ENCODE results near the gene RBPMS2. TPM values are rescaled to one million over a fixed set of nuclear protein-coding genes. Genes with fewer than 3 reads are reported as not detected.

RBPMS2 gene
- total RNA-seq, 1 experiment from 2014 or later: not detected

DNA sequence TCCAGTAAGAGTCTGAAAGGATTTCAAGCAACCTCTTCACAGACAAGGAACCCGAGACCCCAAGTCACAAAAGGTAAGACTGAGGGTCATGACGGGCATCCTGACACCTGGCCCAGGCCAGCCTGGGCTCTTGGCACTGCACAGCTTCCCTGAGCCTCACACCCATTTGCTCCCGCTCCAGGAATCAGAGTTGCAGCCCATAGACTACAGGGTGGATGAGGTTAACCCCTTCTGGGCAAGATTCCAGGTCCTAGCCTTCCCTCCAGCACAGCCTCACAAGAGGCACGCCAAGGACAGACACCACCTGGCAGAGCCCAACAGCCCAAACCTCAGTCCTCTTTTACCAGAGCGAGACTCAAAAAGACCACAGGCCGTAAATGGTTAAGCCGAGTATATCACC lies 36.2 kb downstream of the RBPMS2 start:
- H3K27me3 ChIP-seq (ENCODE audit: low read length): no peaks in the 10 kb centered on the region
- no peak overlapping the region for H2AFZ ChIP-seq (ENCODE audit: low read length)
- no peaks in the 10 kb centered on the region for H3K36me3 ChIP-seq (ENCODE audit: insufficient read depth, low read length)
- DNase-seq: no peak
- no peak overlapping the region for H3K4me2 ChIP-seq (ENCODE audit: low read depth, low read length, poor library complexity, severe bottlenecking)
- H3K4me1 ChIP-seq (ENCODE audit: low read length): no peaks in the 10 kb centered on the region
- H3K79me2 ChIP-seq (ENCODE audit: low read length): no peaks in the 10 kb centered on the region
- no peaks in the 10 kb centered on the region for H3K9me2 ChIP-seq (replicated peaks; ENCODE audit: insufficient read depth, low read length)
- no peak overlapping the region for H3K27ac ChIP-seq (ENCODE audit: low read length)
- no peak overlapping the region for H3K4me3 ChIP-seq (ENCODE audit: low read length)
- H4K20me1 ChIP-seq (ENCODE audit: insufficient read depth, low read depth, low read length): no peaks in the 10 kb centered on the region
- H3K9me3 ChIP-seq (ENCODE audit: low read length): no peaks in the 10 kb centered on the region
- no peak overlapping the region for H3K9ac ChIP-seq (ENCODE audit: low read length)

DNA sequence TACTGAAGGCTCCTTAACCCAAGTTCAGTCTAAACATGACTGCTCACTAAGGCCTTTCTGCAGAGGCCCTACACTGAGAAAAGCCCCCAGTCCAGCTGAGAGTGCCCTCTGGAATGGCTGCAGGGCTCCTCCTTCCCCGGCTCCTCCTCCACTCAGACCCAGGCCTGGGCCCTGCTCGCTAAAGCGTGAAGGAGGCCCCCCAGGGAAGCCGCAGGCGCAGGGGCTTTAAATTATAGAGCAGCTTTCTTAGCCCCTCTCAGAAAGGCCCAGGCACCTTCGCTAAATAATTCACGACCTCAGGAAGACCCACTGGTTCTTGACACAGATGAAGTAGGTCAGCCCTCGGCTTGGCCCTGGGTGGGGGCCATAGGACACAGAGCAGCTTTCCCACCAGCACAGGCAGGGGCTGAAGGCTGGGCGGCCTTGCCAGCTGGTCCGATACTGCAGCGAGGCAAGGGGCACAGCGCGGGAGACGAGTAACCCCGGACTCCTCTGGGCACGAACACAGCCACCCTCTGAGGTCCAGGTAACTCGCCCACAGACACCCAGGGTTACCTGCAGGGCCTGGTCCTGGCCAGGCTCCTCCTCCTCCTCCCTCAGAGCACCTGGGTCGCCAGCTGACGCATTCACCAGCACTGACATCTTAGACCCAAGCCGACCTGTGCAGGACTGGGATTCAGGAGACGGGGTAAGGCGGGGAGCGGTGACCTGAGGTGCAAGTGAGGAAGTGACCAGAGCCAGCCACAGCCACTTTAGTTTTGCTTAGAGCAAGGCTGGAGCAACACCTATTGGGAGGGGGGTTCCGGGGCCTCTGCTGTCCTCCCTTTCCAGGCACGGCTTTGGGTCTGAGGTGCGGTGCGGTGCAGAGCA lies 36.9 kb downstream of the RBPMS2 start:
- Histone ChIP-seq H3K27ac (ENCODE audit: low read length) (no peak overlapping the region), H3K36me3 (ENCODE audit: insufficient read depth, low read length) (no peaks in the 10 kb centered on the region), H3K4me1 (ENCODE audit: low read length) (no peaks in the 10 kb centered on the region), H3K4me2 (ENCODE audit: low read depth, low read length, poor library complexity, severe bottlenecking) (no peak overlapping the region), H3K4me3 (ENCODE audit: low read length) (no peak overlapping the region), H4K20me1 (ENCODE audit: insufficient read depth, low read depth, low read length) (no peaks in the 10 kb centered on the region), H3K9ac (ENCODE audit: low read length) (no peak overlapping the region), H2AFZ (ENCODE audit: low read length) (no peak overlapping the region), H3K9me3 (ENCODE audit: low read length) (no peaks in the 10 kb centered on the region), H3K27me3 (ENCODE audit: low read length) (no peaks in the 10 kb centered on the region), H3K9me2 (replicated peaks; ENCODE audit: insufficient read depth, low read length) (no peaks in the 10 kb centered on the region), H3K79me2 (ENCODE audit: low read length) (no peaks in the 10 kb centered on the region)
- no peak for DNase-seq

DNA sequence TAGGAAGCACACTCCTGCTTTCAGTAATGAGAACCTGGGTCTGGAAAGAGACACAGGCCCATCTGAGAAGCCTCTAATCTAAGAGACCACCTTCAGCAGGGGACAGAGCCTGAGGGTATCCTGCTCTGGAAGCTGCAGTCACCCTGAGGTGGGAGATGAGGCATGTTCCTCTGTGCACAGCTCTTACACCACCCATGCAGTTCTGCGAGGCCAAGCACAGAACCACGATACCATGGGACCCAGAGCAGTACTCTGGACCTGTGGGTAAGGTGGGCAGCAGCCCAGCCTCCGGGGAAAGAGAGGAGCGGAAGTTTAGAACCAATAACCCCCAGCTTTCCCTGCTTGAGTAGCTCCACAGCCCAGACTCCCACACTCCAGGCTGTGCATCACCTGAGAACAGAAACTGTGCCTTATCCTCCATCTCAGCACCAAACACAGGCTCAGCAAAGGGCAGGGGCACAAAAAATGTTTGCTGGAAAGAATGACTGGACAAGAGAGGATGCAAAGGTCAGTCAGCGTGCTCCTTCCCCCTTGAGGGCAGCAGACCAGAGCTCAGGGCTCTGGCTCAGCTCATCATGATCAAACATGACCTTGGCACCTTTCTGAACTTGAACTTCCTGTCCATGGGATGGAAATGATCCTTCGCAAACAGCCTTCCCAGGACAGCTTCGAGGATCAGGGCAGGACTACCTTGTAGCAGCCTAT lies 43.1 kb downstream of the RBPMS2 start:
- Histone ChIP-seq H3K27me3 (ENCODE audit: low read length) (no peaks in the 10 kb centered on the region), H3K9ac (ENCODE audit: low read length) (no peak overlapping the region), H4K20me1 (ENCODE audit: insufficient read depth, low read depth, low read length) (no peaks in the 10 kb centered on the region), H3K36me3 (ENCODE audit: insufficient read depth, low read length) (no peaks in the 10 kb centered on the region), H3K9me3 (ENCODE audit: low read length) (no peaks in the 10 kb centered on the region), H3K9me2 (replicated peaks; ENCODE audit: insufficient read depth, low read length) (no peaks in the 10 kb centered on the region), H2AFZ (ENCODE audit: low read length) (no peak overlapping the region), H3K79me2 (ENCODE audit: low read length) (no peaks in the 10 kb centered on the region), H3K4me1 (ENCODE audit: low read length) (no peaks in the 10 kb centered on the region), H3K4me3 (ENCODE audit: low read length) (no peak overlapping the region), H3K4me2 (ENCODE audit: low read depth, low read length, poor library complexity, severe bottlenecking) (no peak overlapping the region), H3K27ac (ENCODE audit: low read length) (no peak overlapping the region)
- no peak for DNase-seq

DNA sequence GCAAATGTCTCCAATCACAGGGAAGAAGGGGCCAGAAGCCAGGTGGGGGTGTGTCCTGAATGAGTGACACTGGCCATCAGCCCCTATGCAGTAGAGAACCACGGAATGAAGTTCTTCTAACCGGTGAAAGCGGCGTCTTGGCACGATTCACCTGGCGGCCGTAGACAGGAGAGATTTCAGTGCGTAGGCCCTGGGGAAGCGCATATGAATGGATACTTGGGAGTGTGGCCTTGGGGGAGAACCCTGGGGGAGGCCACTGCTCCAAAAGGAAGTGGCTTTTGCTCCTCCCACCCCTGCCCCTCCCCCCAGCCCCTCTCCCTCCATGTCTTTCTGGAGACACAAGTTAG lies 43.6 kb downstream of the RBPMS2 start:
- no peak for DNase-seq
- H3K4me1 ChIP-seq (ENCODE audit: low read length): no peaks in the 10 kb centered on the region
- H2AFZ ChIP-seq (ENCODE audit: low read length): no peak overlapping the region
- H3K27me3 ChIP-seq (ENCODE audit: low read length): no peaks in the 10 kb centered on the region
- no peaks in the 10 kb centered on the region for H3K79me2 ChIP-seq (ENCODE audit: low read length)
- no peak overlapping the region for H3K9ac ChIP-seq (ENCODE audit: low read length)
- H3K36me3 ChIP-seq (ENCODE audit: insufficient read depth, low read length): no peaks in the 10 kb centered on the region
- H4K20me1 ChIP-seq (ENCODE audit: insufficient read depth, low read depth, low read length): no peaks in the 10 kb centered on the region
- no peak overlapping the region for H3K27ac ChIP-seq (ENCODE audit: low read length)
- H3K9me2 ChIP-seq (replicated peaks; ENCODE audit: insufficient read depth, low read length): no peaks in the 10 kb centered on the region
- H3K4me2 ChIP-seq (ENCODE audit: low read depth, low read length, poor library complexity, severe bottlenecking): no peak overlapping the region
- no peak overlapping the region for H3K4me3 ChIP-seq (ENCODE audit: low read length)
- H3K9me3 ChIP-seq (ENCODE audit: low read length): no peaks in the 10 kb centered on the region

DNA sequence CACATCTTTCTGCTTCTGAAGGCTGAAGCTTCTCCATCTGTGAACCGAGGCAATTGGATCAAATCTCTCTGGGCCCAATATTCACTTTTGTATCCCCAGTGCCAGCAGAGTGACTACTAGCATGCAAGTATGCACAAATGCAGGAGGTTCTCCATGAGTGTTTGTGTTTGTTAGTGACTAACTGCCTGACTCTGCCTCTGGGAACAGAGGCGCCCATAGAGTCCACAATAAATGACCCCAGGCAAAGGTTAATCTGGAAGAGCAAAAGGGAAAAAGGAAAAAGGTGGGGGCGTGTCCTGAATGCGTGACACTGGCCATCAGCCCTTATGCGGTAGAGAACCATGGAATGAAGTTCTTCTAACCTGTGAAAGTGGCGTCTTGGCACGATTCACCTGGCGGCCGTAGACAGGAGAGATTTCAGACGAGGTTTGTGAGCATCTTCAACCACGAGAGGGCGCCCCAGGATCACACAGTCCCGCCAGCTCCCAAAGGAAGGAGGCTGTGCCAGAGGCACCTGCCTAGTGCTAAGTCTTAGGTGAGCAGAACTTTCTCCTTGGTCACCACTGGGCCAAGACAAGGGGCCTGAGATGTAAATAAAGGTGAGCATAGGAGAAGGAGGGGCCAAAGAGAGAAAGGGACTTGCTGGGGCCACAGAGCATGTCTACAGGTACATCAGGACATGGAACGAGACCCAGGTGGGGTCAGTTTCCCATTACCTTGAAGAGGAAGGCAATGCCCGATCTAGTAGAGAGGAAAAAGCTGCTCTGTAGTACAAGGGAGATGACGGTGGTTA lies 44.2 kb downstream of the RBPMS2 start:
- Histone ChIP-seq H3K9me3 (ENCODE audit: low read length) (no peaks in the 10 kb centered on the region), H3K36me3 (ENCODE audit: insufficient read depth, low read length) (no peaks in the 10 kb centered on the region), H3K27ac (ENCODE audit: low read length) (no peak overlapping the region), H3K9ac (ENCODE audit: low read length) (no peak overlapping the region), H2AFZ (ENCODE audit: low read length) (no peak overlapping the region), H4K20me1 (ENCODE audit: insufficient read depth, low read depth, low read length) (no peaks in the 10 kb centered on the region), H3K9me2 (replicated peaks; ENCODE audit: insufficient read depth, low read length) (no peaks in the 10 kb centered on the region), H3K4me1 (ENCODE audit: low read length) (no peaks in the 10 kb centered on the region), H3K79me2 (ENCODE audit: low read length) (no peaks in the 10 kb centered on the region), H3K4me3 (ENCODE audit: low read length) (no peak overlapping the region), H3K27me3 (ENCODE audit: low read length) (no peaks in the 10 kb centered on the region), H3K4me2 (ENCODE audit: low read depth, low read length, poor library complexity, severe bottlenecking) (no peak overlapping the region)
- peak; percentile 94 for DNase-seq

DNA sequence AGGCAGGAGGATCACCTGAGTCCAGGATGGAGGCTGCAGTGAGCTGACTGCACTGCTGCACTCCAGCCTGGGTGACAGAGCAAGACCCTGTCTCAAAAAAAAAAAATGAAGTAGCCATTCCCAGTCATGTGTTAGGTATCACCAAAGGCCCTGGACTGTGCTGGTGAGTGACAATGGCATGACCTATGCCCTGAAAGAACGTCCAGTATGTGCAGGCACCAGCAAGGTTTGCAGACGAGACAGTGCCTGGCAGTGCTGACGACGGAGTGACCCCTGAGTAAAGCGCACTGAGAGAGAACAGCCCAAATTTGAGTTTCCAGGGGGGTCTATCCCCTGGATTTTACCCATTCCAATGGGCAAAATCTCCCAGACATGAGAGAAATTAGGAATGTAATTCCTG lies 45.2 kb downstream of the RBPMS2 start:
- Histone ChIP-seq H3K4me3 (ENCODE audit: low read length) (no peak overlapping the region), H3K36me3 (ENCODE audit: insufficient read depth, low read length) (no peaks in the 10 kb centered on the region), H4K20me1 (ENCODE audit: insufficient read depth, low read depth, low read length) (no peaks in the 10 kb centered on the region), H3K4me2 (ENCODE audit: low read depth, low read length, poor library complexity, severe bottlenecking) (no peak overlapping the region), H3K79me2 (ENCODE audit: low read length) (no peaks in the 10 kb centered on the region), H3K27me3 (ENCODE audit: low read length) (no peaks in the 10 kb centered on the region), H3K9ac (ENCODE audit: low read length) (no peak overlapping the region), H2AFZ (ENCODE audit: low read length) (no peak overlapping the region), H3K9me2 (replicated peaks; ENCODE audit: insufficient read depth, low read length) (no peaks in the 10 kb centered on the region), H3K9me3 (ENCODE audit: low read length) (no peaks in the 10 kb centered on the region), H3K4me1 (ENCODE audit: low read length) (no peaks in the 10 kb centered on the region), H3K27ac (ENCODE audit: low read length) (no peak overlapping the region)
- DNase-seq: no peak

DNA sequence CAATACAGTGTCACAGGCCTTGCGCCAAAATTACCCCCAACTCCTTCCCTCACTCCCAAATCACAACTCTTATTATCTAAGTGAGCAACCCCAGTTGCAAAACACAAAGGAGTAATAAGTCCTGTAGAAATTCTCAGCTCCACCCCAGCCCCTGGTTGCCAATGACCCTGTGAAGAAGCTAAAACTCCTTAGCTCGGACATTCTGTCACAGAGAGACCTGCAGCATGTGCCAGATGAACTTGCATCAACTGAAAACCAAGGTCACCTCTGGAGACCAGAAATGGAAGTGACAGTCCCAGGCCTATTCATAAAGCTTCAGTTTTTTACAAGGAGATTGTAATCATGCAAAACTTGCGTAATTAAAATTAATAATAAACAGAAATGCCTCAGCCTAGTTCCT lies 55.2 kb downstream of the RBPMS2 start:
- no peak overlapping the region for H3K9ac ChIP-seq (ENCODE audit: low read length)
- H3K4me2 ChIP-seq (ENCODE audit: low read depth, low read length, poor library complexity, severe bottlenecking): no peak overlapping the region
- no peak overlapping the region for H2AFZ ChIP-seq (ENCODE audit: low read length)
- H3K4me1 ChIP-seq (ENCODE audit: low read length): no peaks in the 10 kb centered on the region
- no peaks in the 10 kb centered on the region for H3K9me2 ChIP-seq (replicated peaks; ENCODE audit: insufficient read depth, low read length)
- no peaks in the 10 kb centered on the region for H3K36me3 ChIP-seq (ENCODE audit: insufficient read depth, low read length)
- no peaks in the 10 kb centered on the region for H3K79me2 ChIP-seq (ENCODE audit: low read length)
- no peaks in the 10 kb centered on the region for H3K27me3 ChIP-seq (ENCODE audit: low read length)
- no peak overlapping the region for H3K27ac ChIP-seq (ENCODE audit: low read length)
- no peak overlapping the region for H3K4me3 ChIP-seq (ENCODE audit: low read length)
- DNase-seq: no peak
- H3K9me3 ChIP-seq (ENCODE audit: low read length): no peaks in the 10 kb centered on the region
- no peaks in the 10 kb centered on the region for H4K20me1 ChIP-seq (ENCODE audit: insufficient read depth, low read depth, low read length)

Data from Karpas-422 (cell line).